Mesendoderm (in vitro differentiated cells): Measurements from ENCODE around the gene FMO1. TPM values are rescaled to one million over a fixed set of nuclear protein-coding genes. Genes with fewer than 3 reads are reported as not detected.

Source experiments
- DNase-seq: peaks from one replicate; pipeline ENCODE4 v3.0.0; 2013
- H2AK5ac ChIP-seq: 2 replicates; pipeline ENCODE4 v1.6.1; 2013; ENCODE audit warnings: low read length, inconsistent platforms
- H2BK120ac ChIP-seq: 2 replicates; pipeline ENCODE4 v1.6.1; 2013; ENCODE audit warnings: low read depth, mild to moderate bottlenecking, low read length, moderate library complexity, mixed read lengths
- H2BK15ac ChIP-seq: replicated peaks from 2 replicates; pipeline ENCODE4 v1.6.1; 2013; ENCODE audit warnings: low read depth, mild to moderate bottlenecking, moderate library complexity
- H2BK5ac ChIP-seq: 2 replicates; pipeline ENCODE4 v1.6.1; 2013; ENCODE audit warnings: low read length, inconsistent platforms
- H3K18ac ChIP-seq: 2 replicates; pipeline ENCODE4 v1.6.1; 2013; ENCODE audit warnings: mild to moderate bottlenecking, low read length, mixed read lengths
- H3K23ac ChIP-seq: one replicate; pipeline ENCODE4 v1.6.1; 2013; ENCODE audit warnings: low read length
- H3K27ac ChIP-seq: 2 replicates; pipeline ENCODE4 v1.5.1; 2013; ENCODE audit warnings: low read depth, mild to moderate bottlenecking, inconsistent platforms, low read length, moderate library complexity
- H3K27me3 ChIP-seq: 2 replicates; pipeline ENCODE4 v1.6.1; 2013; ENCODE audit warnings: low read length, control low read depth, mild to moderate bottlenecking, inconsistent platforms; ENCODE audit not compliant: insufficient read depth, poor library complexity
- H3K36me3 ChIP-seq: 2 replicates; pipeline ENCODE4 v1.6.1; 2013; ENCODE audit warnings: low read length, inconsistent platforms; ENCODE audit not compliant: control insufficient read depth, insufficient read depth
- H3K4ac ChIP-seq: one replicate; pipeline ENCODE4 v1.6.1; 2013; ENCODE audit warnings: low read depth, mild to moderate bottlenecking, low read length, moderate library complexity
- H3K4me1 ChIP-seq: 2 replicates; pipeline ENCODE4 v1.6.1; 2013; ENCODE audit warnings: low read depth, low read length, inconsistent platforms; ENCODE audit not compliant: control insufficient read depth
- H3K4me2 ChIP-seq: 2 replicates; pipeline ENCODE4 v1.6.1; 2013; ENCODE audit warnings: low read length
- H3K4me3 ChIP-seq: 2 replicates; pipeline ENCODE4 v1.5.1; 2013; ENCODE audit warnings: mild to moderate bottlenecking, low read length
- H3K56ac ChIP-seq: one replicate; pipeline ENCODE4 v1.6.1; 2013; ENCODE audit warnings: low read length
- H3K79me1 ChIP-seq: 2 replicates; pipeline ENCODE4 v1.6.1; 2013; ENCODE audit warnings: low read length, inconsistent platforms
- H3K79me2 ChIP-seq: 2 replicates; pipeline ENCODE4 v1.6.1; 2013; ENCODE audit warnings: mild to moderate bottlenecking, low read length; ENCODE audit not compliant: control insufficient read depth, insufficient read depth
- H3K9ac ChIP-seq: 2 replicates; pipeline ENCODE4 v1.6.1; 2013; ENCODE audit warnings: low read length, inconsistent platforms
- H4K5ac ChIP-seq: one replicate; pipeline ENCODE4 v1.6.1; 2013; ENCODE audit warnings: low read length
- H4K8ac ChIP-seq: one replicate; pipeline ENCODE4 v1.6.1; 2013; ENCODE audit warnings: low read depth, mild to moderate bottlenecking, control low read depth, low read length, moderate library complexity
- WGBS: extraction: QIAGEN DNeasy Blood & Tissue Kit; methylation state at CpG from one replicate; pipeline ENCODE4 v1.1.7; 2013; ENCODE audit warnings: low lambda C conversion rate, missing lambda C conversion rate; ENCODE audit not compliant: insufficient coverage; ENCODE audit errors: extremely low coverage; 5-methylcytosine and 5-hydroxymethylcytosine counted together
- polyA plus RNA-seq, 2 experiments: library from polyadenylated mRNA; stranded (reverse); fragments of 200-250 nt; gene quantifications; one replicate each; pipeline ENCODE4 v1.2.3, GENCODE V29; 2013

FMO1 gene
- polyA plus RNA-seq (2013, experiment 1 of 2): not detected
- polyA plus RNA-seq (2013, experiment 2 of 2): not detected

DNA sequence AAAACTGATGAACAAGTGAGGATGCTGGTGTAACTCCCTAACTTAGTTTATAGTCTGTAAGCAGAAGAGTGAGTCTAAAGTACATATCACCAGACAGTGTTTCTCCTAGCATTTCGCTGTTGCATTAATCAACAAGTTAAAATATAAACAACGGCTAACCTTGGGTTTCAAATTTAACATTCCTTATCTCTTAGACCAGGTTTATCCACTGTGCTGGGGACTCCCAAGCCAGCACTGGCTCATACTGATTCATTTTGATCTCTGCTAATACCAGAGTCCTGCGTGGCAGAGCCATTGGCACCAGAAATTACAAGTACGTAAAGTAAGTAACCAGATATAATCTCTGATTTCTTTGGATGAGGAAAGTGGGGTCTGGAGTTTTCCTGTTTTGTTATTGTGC, at the start of gene FMO1:
Gene FMO1, plus strand, starts transcription at position 193 of the 400 bp plus-strand sequence. CDS start 9,594 bp downstream, outside the sequence.
- Histone ChIP-seq H3K4me1 (no peaks in the 10 kb centered on the region), H3K27ac (no peak within 1 kb of the TSS), H3K36me3 (no peaks in the 10 kb centered on the region), H2BK5ac (no peak within 1 kb of the TSS), H3K79me1 (no peaks in the 10 kb centered on the region), H4K8ac (no peak within 1 kb of the TSS), H3K56ac (no peak within 1 kb of the TSS), H3K18ac (no peak within 1 kb of the TSS), H3K4me3 (no peak within 1 kb of the TSS), H2BK120ac (no peak within 1 kb of the TSS), H2AK5ac (no peak within 1 kb of the TSS), H3K27me3 (no peaks in the 10 kb centered on the region), H3K23ac (no peak within 1 kb of the TSS), H3K9ac (no peak within 1 kb of the TSS), H3K4me2 (no peak within 1 kb of the TSS), H3K79me2 (no peaks in the 10 kb centered on the region), H3K4ac (no peak within 1 kb of the TSS), H4K5ac (no peak within 1 kb of the TSS), H2BK15ac (no peak within 1 kb of the TSS)
- DNase-seq: no peak
- no CpG with 5 or more reads among the region's 4 CpGs for WGBS

GRCh38 chr1:171204296-171204695, 44.0 kb upstream of the FMO1 start:
- Histone ChIP-seq H2BK5ac (no peak overlapping the region), H3K4me1 (no peaks in the 10 kb centered on the region), H3K4me3 (no peak overlapping the region), H3K36me3 (no peaks in the 10 kb centered on the region), H3K79me2 (no peaks in the 10 kb centered on the region), H2BK120ac (no peak overlapping the region), H4K5ac (no peak overlapping the region), H3K18ac (no peak overlapping the region), H3K4me2 (no peak overlapping the region), H3K27me3 (no peaks in the 10 kb centered on the region), H3K56ac (no peak overlapping the region), H3K27ac (no peak overlapping the region), H3K4ac (no peak overlapping the region), H3K79me1 (no peaks in the 10 kb centered on the region), H3K9ac (no peak overlapping the region), H3K23ac (no peak overlapping the region), H4K8ac (no peak overlapping the region), H2AK5ac (no peak overlapping the region), H2BK15ac (no peak overlapping the region)
- no CpG with 5 or more reads among the region's 5 CpGs for WGBS
- no peak for DNase-seq

DNA sequence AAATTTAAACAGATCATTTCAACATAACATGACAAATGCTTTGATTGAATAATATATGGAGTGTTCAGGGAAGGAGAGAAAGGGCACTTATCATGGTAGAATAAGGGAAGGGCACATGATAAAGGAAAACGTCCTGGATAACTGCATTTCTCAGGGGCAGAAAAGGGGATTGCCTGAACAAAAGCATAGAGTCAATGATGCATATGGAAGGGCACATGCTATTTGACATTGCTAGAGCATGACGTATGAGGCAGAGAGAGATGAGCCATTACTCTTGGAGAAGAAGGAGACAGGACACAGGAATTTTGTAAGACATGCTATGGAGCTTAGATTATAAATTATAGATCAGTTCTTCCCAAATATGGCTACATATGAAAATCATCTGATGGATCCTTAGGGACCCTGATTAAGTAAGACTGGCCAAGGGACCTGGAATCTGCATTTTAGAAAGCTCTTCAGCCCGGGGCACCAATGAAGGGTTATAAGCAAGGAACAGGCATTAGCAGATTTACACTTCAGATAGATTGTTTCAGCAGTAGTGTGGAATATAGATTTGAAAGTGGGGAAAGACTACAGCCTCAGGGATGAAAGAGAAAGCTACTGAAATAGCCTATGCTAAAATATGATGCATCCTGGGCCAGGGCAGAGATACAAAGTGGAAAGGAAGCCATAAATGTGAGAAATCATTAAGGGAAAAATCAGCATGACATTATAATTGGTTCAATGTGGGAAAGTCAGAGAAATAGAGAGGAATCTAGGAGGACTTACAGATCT, 41.9 kb upstream of the FMO1 start:
- Histone ChIP-seq H3K4me3 (no peak overlapping the region), H3K4me2 (no peak overlapping the region), H3K18ac (no peak overlapping the region), H2BK15ac (no peak overlapping the region), H2AK5ac (no peak overlapping the region), H4K8ac (no peak overlapping the region), H3K79me2 (no peaks in the 10 kb centered on the region), H3K27ac (no peak overlapping the region), H3K56ac (no peak overlapping the region), H3K9ac (no peak overlapping the region), H3K79me1 (no peaks in the 10 kb centered on the region), H2BK5ac (no peak overlapping the region), H2BK120ac (no peak overlapping the region), H3K4ac (no peak overlapping the region), H3K27me3 (no peaks in the 10 kb centered on the region), H3K36me3 (no peaks in the 10 kb centered on the region), H3K4me1 (no peaks in the 10 kb centered on the region), H3K23ac (no peak overlapping the region), H4K5ac (no peak overlapping the region)
- WGBS: no CpG with 5 or more reads among the region's 3 CpGs
- no peak for DNase-seq

- DNase-seq: no peak
- no CpG with 5 or more reads among the region's 1 CpG for WGBS
- no peak overlapping the region for H3K9ac ChIP-seq
- no peaks in the 10 kb centered on the region for H3K36me3 ChIP-seq
- H3K4me1 ChIP-seq: no peaks in the 10 kb centered on the region
- no peaks in the 10 kb centered on the region for H3K27me3 ChIP-seq
- no peak overlapping the region for H2AK5ac ChIP-seq
- no peaks in the 10 kb centered on the region for H3K79me2 ChIP-seq
- no peak overlapping the region for H2BK120ac ChIP-seq
- H3K27ac ChIP-seq: no peak overlapping the region
- H3K4me3 ChIP-seq: no peak overlapping the region
- H3K56ac ChIP-seq: no peak overlapping the region
- no peak overlapping the region for H4K5ac ChIP-seq
- no peak overlapping the region for H3K4me2 ChIP-seq
- no peak overlapping the region for H2BK15ac ChIP-seq
- no peaks in the 10 kb centered on the region for H3K79me1 ChIP-seq
- H4K8ac ChIP-seq: no peak overlapping the region
- no peak overlapping the region for H2BK5ac ChIP-seq
- no peak overlapping the region for H3K23ac ChIP-seq
- H3K4ac ChIP-seq: no peak overlapping the region
- H3K18ac ChIP-seq: no peak overlapping the region
Observed at GRCh38 chr1:171206978-171207355, 41.3 kb upstream of the FMO1 start.

- Histone ChIP-seq H3K79me1 (no peaks in the 10 kb centered on the region), H2BK120ac (no peak overlapping the region), H4K8ac (no peak overlapping the region), H2AK5ac (no peak overlapping the region), H3K4me3 (no peak overlapping the region), H3K9ac (no peak overlapping the region), H2BK15ac (no peak overlapping the region), H3K79me2 (no peaks in the 10 kb centered on the region), H3K4me1 (no peaks in the 10 kb centered on the region), H3K23ac (no peak overlapping the region), H3K27ac (no peak overlapping the region), H2BK5ac (no peak overlapping the region), H3K18ac (no peak overlapping the region), H3K4ac (no peak overlapping the region), H4K5ac (no peak overlapping the region), H3K56ac (no peak overlapping the region), H3K36me3 (no peaks in the 10 kb centered on the region), H3K27me3 (no peaks in the 10 kb centered on the region), H3K4me2 (no peak overlapping the region)
- no peak for DNase-seq
- no CpG with 5 or more reads among the region's 2 CpGs for WGBS
Observed at GRCh38 chr1:171207377-171207776, 40.9 kb upstream of the FMO1 start.

GRCh38 chr1:171210355-171210754, 37.9 kb upstream of the FMO1 start:
- H3K56ac ChIP-seq: no peak overlapping the region
- H2BK15ac ChIP-seq: no peak overlapping the region
- H2BK5ac ChIP-seq: no peak overlapping the region
- peaks cover 4% of the 10 kb centered on the region for H3K4me1 ChIP-seq
- WGBS: no CpG with 5 or more reads among the region's 1 CpG
- no peaks in the 10 kb centered on the region for H3K79me2 ChIP-seq
- no peak overlapping the region for H3K18ac ChIP-seq
- H3K23ac ChIP-seq: no peak overlapping the region
- no peaks in the 10 kb centered on the region for H3K27me3 ChIP-seq
- H4K5ac ChIP-seq: no peak overlapping the region
- H3K36me3 ChIP-seq: no peaks in the 10 kb centered on the region
- no peak overlapping the region for H2AK5ac ChIP-seq
- H3K9ac ChIP-seq: no peak overlapping the region
- H4K8ac ChIP-seq: no peak overlapping the region
- no peak overlapping the region for H3K4me3 ChIP-seq
- DNase-seq: no peak
- H3K79me1 ChIP-seq: no peaks in the 10 kb centered on the region
- no peak overlapping the region for H3K27ac ChIP-seq
- no peak overlapping the region for H2BK120ac ChIP-seq
- no peak overlapping the region for H3K4me2 ChIP-seq
- no peak overlapping the region for H3K4ac ChIP-seq
